Fibroblast of skin of scalp (primary cell): ENCODE measurements around the gene PFAS.
A peak's percentile ranks its signal among the peaks of the same experiment; 100 is the strongest.

Experiments
- DNase-seq: peaks from one replicate; pipeline ENCODE4 v3.0.0-alpha.2; 2013

The PFAS gene

DNA sequence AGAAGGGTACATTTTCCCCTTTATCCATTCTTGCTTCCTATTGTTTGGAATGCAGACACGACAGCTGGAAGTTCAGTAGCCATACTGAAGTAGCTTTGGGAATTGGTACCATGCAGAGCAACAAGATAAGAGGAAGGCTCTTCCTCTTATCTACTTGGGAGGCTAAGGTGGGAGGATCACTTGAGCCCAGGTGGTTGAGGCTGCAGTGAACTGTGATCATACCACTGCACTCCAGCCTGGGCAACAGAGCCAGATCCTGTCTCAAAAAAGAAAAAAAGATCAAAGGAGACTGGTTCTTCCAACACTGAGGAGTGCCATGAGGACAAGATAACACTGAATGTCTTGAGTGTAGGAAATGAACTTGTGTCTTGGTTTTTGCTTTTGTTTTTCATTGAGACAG is 23.3 kb downstream of the PFAS start:
- DNase-seq: no peak

DNA sequence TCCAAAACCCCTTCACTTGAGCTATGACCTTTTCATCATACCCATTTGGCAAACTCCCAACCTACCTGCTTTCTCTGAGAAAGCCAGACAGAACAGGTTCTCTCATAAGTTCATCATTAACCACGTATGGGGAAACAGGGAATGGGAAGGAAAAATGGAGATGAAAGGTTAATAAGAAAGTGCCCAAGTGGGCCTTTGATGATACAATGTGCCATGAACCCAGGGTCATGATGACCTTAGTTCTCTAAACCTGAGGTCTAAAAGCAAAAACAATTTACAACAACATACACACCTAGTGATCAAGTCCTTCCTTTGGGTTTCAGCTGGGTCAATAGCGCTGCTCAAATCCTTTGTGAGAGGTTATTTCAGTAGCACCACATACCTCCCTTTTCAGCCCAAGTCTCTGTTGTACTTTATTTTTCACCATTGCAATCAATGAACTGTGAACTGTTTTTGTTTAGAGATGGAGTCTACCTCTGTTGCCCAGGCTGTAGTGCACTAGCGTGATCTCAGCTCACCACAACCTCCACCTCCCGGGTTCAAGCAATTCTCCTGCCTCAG is 24.9 kb downstream of the PFAS start:
- DNase-seq: no peak

DNA sequence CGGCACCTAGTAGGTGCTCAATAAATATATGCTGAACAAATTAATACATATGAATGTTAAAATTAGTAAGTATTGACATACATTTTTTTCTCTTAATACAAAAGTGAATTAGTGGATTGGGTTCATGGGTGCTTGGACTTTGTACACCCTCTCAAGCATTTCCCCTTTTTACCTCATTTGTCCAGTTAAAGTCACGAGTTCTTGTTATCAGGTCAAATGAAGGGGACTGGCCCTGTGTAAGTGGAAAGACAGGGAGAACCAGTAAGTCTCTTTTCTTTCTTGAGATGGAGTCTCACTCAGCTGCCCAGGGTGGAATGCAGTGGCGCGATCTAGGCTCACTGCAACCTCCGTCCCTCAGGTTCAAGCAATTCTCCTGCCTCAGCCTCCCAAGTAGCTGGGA is 25.7 kb downstream of the PFAS start:
- DNase-seq: no peak

DNA sequence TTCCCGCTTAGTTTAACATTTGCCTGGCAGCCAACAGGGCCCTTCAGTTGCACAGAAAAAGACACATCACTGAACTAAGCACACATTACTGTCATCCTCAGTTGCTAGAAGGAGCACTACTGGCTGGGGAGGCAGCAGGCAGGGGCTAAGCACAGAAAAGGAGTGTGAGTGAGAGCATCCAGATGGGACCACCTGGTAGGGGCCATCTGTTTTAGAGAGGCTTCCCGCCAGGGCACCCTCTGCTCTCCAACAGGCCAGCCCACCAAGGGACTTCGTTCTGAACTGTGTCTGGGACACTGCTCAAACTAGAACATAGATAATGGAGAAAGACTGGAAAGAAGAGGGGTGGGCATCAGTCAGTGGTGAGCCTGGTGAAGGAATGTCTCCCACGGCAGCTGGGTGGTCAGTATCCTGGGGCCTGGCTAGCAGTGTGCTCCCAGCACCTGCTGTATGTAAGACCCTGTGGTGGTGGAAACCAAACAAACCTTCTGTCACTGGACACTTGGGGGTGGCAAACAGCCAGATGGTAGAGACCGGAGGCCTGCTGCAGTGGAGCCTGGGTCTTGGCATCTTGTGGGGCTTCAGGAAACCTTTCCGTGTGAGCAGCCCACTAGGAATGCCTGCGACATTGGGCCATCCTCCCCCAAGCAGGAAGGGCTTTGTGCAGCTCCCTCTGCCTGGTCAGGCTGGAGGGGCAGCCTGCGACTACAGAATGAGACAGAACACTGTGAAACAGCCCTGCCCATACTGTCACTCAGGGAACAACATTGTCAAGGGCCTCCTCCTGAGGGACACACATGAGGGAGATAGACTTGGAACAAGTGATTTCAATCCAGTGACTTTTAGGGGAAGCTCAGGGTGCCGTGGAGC is 26.6 kb downstream of the PFAS start:
- no peak for DNase-seq

DNA sequence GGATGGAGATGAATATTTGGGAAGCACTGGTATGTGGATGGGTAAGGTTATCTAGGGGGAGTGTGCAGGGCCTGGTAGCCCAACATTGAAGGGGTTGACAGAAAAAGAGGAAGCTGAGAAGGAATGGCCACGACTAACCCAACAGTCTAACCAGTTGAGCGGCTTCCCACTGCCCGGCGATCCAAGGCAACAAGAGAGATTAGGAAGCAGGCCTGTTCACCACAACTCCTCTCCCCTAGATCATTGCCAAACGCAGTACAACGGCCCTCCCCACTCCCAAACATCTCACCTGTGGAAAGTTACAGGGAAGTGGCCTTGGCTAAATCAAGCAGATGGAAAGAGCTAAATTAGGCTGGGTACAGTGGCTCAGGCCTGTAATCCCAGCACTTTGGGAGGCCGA is 28.2 kb downstream of the PFAS start:
- no peak for DNase-seq

- DNase-seq: no peak
Measured at GRCh38 chr17:8282345-8282744, 33.3 kb downstream of the PFAS start.

DNA sequence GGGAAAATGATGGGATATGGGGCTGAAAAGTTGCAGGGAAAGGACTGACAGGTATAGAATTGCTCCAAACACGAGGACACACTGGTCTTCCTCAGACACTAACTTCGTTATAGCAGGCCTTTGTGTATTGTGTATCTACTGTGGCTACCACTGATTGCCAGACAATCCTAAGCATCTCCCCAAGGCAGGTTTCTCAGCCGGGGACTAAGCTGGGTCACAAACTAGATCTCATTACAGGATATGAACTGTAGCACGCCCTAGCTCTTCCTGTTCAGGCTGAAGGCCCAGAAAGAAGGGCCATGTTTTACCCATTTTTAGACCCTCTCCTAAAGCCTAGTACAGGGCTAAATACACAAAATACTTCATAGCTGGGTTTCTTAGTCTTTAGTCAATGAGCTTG is 34.3 kb downstream of the PFAS start:
- DNase-seq: no peak

GRCh38 chr17:8284126-8284525 is 35.0 kb downstream of the PFAS start:
- no peak for DNase-seq

DNA sequence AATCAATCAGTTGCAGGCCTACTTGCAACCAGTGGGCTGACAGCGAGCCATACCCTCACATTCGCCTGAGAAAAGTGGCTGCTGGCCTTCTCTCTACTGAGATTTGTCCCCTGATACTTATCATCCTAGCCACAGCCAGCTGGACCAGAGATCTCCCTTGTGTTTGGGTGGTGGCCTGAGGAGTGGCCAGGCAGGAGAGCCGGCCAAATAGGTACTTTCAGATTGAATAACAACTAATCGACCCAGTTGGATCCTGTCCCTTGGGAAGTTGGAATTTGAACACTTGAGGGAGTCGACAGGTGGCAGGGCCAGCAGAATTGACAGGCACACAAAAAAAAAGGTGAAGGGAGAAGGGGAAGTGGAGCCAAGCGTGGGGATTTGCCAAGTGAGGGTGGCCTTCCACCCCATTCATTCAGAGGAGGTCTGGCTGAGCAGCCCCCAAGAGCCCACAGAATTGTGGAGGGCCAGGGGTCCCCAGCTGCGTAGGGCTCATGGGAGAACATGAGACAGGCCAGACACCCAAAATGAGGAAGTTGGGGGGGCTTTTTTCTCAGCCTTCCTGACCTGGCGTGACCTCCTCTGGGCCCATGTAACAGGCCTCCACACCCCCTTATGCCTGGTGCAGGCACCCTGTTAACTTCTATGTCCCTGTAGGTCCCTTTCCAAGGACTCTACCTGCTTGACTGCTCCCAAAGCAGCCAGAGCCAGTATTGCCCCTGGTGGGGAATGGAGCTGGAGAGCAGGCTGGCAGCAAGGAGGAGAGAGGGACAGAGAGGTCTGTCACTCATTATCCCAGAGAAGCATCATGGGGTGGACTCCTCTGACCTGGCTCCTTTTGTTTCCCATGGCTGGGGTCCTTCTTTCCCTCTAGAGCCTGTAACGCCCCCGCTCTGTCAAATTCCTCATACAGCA is 36.4 kb downstream of the PFAS start:
- DNase-seq: no peak

DNA sequence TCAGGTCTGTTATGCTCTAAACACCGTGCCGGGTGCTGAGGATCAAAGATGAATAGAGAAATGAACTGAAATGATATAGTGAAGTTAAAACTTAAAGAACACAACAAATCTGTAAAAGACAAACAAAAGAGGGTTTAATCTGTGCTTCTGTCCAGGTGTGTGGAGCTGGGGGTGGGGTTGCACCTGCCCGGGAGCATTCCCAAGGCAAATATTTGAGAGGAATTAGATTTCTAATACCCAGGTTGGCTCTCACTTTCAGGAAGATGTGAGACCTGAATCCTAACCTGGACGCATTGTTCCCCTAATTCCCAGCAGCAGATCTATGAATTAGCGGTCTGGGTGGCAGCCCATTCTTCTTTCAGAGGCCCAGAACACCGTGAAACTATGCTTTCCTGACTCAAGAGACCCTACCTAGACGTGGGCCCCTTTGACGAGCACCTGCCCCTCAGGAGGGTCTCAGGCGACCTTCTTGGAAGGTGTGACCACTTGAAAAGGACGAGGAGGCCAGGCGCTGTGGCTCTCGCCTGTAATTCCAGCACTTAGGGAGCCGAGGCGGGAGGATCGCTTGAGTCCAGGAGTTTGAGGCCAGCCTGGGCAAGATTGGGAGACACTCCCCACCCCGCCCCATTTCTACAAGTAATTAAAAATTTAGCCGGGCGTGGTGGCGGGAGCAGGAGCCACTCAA is 38.7 kb downstream of the PFAS start:
- DNase-seq: no peak

DNA sequence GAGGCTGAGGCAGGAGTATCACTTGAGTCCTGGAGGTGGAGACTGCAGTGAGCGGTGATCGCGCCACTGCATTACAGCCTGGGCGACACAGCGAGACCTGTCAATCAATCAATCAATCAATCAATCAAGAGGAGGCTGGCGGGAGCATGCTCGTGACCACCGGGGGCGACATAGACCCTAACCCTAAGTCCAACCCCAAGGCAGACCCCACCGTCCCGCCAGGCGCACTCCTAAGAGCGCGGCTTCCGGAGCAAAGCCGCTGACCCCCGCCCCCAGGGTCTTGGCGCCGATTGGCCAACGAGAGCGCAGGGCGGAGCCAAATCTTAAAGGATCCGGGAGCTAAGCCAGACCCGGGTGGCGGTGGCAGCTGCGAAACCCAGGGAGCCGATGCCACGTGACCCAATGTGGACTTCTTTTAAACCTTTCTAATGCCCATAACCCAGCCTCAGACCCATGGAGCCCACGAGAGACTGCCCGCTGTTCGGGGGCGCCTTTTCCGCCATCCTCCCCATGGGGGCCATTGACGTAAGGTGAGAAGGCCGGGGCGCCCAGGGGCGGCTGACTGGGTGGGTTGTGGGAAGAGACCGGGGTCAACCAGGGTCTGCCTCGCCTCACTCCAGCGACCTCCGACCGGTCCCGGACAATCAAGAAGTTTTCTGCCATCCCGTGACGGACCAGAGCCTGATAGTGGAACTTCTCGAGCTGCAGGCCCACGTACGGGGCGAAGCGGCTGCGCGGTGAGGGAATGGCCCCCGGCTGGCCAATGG is 39.4 kb downstream of the PFAS start, which contains the start of gene RANGRF:
RANGRF (plus strand) TSS at position 335 of the 767 bp plus-strand sequence; CDS start at position 454, 119 bp downstream.
- peak; percentile 85 for DNase-seq

DNA sequence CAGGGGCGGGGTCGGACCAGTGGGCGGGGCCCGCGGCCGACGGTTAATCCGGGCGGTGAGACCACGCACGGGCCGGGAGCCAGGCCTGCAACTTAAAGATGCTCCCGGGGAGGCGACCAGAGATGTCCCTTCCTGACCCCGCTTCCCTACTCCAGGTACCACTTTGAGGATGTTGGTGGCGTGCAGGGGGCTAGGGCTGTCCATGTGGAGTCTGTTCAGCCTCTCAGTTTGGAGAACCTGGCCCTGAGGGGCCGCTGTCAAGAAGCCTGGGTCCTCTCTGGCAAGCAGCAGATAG is 40.0 kb downstream of the PFAS start:
- DNase-seq: no peak

GRCh38 chr17:8290043-8290442 is 41.0 kb downstream of the PFAS start:
- DNase-seq: no peak

- no peak for DNase-seq
Measured at GRCh38 chr17:8292639-8293395, 43.7 kb downstream of the PFAS start.

DNA sequence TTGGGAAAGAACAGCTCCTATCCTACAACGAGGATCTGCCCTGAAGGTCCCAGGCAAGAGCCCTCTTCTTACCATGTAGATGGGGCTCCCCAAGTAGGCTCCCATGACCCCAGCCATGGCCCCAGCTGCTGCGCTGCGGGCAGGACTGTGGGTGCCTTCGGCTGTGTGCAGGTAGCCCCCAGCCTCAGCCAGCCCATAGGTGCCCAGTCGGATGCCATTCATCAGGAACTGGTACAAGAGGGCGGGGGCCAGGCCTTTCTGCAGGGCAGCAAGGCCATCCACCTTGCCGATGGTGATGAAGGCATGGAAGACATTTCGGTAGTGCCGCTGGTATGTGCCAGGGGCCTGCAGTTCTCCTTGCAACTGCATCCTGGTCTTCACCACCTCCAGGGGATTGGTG is 45.3 kb downstream of the PFAS start:
- DNase-seq: no peak

- no peak for DNase-seq
Measured at GRCh38 chr17:8294814-8295316, 45.8 kb downstream of the PFAS start.

DNA sequence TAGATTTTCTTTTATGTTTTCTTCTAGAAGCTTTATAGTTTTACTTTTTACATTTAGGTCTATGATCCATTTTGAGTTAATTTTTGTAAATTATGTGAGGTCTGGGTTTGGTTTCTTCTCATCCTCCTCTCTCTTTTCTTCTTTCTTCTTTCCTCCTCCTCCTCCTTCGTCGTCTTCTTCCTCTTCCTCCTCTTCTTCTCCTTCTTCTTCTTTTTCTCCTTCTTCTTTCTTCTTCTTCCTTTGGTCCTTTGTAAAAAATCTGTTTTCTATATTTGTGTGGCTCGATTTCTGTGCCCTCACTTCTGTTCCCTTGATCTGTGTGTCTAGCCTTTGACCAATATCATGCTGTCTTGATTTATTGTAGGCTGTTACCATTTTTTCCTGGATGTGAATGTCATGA is 51.1 kb downstream of the PFAS start:
- no peak for DNase-seq

DNA sequence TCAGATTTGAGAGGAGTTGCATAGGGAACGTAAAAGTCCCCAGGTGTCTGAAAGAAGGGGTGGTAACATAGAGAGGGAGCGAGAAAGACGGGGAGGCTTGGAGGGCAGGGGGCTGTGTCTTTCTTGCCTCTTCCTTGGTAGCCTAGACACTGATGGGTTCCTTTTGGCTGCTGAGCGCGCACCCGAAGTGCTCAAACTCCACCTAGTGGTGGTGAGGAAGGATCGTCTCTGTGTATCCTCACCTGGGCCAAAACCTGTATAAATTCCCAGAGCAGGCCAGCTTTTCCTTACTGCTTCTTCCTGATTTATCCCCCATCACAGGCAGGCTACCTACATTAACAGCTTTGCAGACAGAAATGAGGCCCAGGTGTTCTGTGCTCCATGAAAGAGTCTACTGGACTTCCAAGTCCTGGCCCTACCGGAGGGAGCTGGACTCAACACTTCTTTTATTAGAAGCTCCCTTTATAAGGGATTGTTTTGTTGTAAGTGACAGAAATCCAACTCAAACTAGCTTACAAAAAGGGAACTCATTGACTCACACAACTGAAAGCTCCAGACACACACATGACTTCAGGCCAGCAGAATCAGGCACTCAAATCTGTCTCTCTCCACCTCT is 51.6 kb downstream of the PFAS start:
- DNase-seq: peak; percentile 69

GRCh38 chr17:8310601-8311123 is 61.6 kb downstream of the PFAS start:
- DNase-seq: no peak

DNA sequence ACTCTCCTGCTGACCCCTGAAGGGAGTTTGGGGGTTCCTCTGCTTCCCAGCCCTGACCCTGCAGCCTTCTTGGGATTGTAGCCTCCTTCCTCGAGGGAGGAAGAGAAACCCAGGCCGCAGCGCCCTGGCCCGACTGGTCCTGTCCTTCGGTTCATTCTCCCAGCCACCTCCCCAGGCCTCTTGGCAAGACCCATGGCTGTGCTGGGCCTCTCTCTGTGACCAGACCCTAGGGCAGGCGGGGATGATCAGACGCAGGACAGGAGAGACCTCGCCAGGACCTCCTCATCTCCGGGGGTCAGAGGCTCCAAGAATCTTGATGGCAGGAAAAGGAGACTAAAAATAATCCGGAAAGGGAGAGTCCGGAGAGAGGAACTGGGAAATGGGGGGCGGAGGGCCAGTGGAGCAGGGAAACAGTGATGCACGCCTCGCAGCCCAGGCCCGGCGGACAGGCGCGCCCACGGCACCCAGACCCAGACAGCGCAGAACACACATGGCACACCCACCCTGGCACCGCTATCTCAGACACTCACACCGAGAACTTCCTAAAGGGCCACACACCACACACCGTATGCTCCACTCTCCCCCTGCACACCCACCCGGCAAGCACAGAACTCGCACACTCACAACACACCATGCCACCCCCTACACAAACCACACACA is 62.2 kb downstream of the PFAS start:
- no peak for DNase-seq
